Activated T-helper 1 cell treated with anti-CD3 and anti-CD28 coated beads, Interleukin-12 subunit alpha, Interleukin-12 subunit beta, Interleukin-2, Interleukin-4 antibody, amounts not matched to agents 30 ng/mL and 10 ng/mL and 1 ng/mL, durations not matched to agents 14 hours and 24 hours and 36 hours (primary cell): ENCODE results near the gene ARFIP1. TPM values are rescaled to one million over a fixed set of nuclear protein-coding genes. Genes with fewer than 3 reads are reported as not detected.

Experiments used
- DNase-seq: peaks from one replicate; pipeline ENCODE4 v3.0.0; 2021; ENCODE audit warnings: low spot score
- H3K27ac Mint-ChIP-seq: one replicate; pipeline ENCODE4 v1.8.0; 2021; ENCODE audit warnings: mild to moderate bottlenecking, mixed read lengths
- H3K27me3 Mint-ChIP-seq: one replicate; pipeline ENCODE4 v1.8.0; 2022; ENCODE audit warnings: mild to moderate bottlenecking, moderate library complexity, mixed read lengths; ENCODE audit not compliant: insufficient read depth
- H3K36me3 Mint-ChIP-seq: one replicate; pipeline ENCODE4 v1.8.0; 2021; ENCODE audit warnings: low read depth, mixed read lengths
- H3K4me1 Mint-ChIP-seq: one replicate; pipeline ENCODE4 v1.8.0; 2021; ENCODE audit warnings: low read depth, mixed read lengths
- H3K4me3 Mint-ChIP-seq: one replicate; pipeline ENCODE4 v1.8.0; 2021; ENCODE audit warnings: mild to moderate bottlenecking, moderate library complexity, mixed read lengths
- H3K9me3 Mint-ChIP-seq: one replicate; pipeline ENCODE4 v1.8.0; 2021; ENCODE audit warnings: mixed read lengths
- intact Hi-C: fragments of 100-400 bp; cut with micrococcal nuclease; formaldehyde crosslinking; loops from one replicate; pipeline ENCODE4 v1.15.1; 2024
- total RNA-seq: library from RNA; stranded (reverse); gene quantifications from 2 replicates; pipeline ENCODE4 v1.2.3, GENCODE V29; 2022

The ARFIP1 gene
- total RNA-seq, 1 donor from 2014 or later: 18.6 TPM

- Mint-ChIP-seq H3K4me3 (no peak overlapping the region), H3K9me3 (no peaks in the 10 kb centered on the region), H3K36me3 (no peaks in the 10 kb centered on the region), H3K27me3 (peaks cover 13% of the 10 kb centered on the region), H3K27ac (no peak overlapping the region), H3K4me1 (peaks cover 12% of the 10 kb centered on the region)
- intact Hi-C loops: no loop called here
- no peak for DNase-seq
Measured at GRCh38 chr4:152771741-152772533, 7.8 kb upstream of the ARFIP1 start.

- intact Hi-C loops: no loop called here
- H3K27me3 Mint-ChIP-seq: peaks cover 27% of the 10 kb centered on the region
- DNase-seq: no peak
- peaks cover 17% of the 10 kb centered on the region for H3K4me1 Mint-ChIP-seq
- no peaks in the 10 kb centered on the region for H3K36me3 Mint-ChIP-seq
- H3K27ac Mint-ChIP-seq: no peak overlapping the region
- no peak overlapping the region for H3K4me3 Mint-ChIP-seq
- H3K9me3 Mint-ChIP-seq: no peaks in the 10 kb centered on the region
Measured at GRCh38 chr4:152773339-152773738, 6.4 kb upstream of the ARFIP1 start.

GRCh38 chr4:152773953-152774352, 5.8 kb upstream of the ARFIP1 start:
- H3K27me3 Mint-ChIP-seq: peaks cover 28% of the 10 kb centered on the region
- H3K9me3 Mint-ChIP-seq: no peaks in the 10 kb centered on the region
- H3K27ac Mint-ChIP-seq: no peak overlapping the region
- no peak overlapping the region for H3K4me3 Mint-ChIP-seq
- H3K4me1 Mint-ChIP-seq: peaks cover 23% of the 10 kb centered on the region
- intact Hi-C loops: no loop called here
- H3K36me3 Mint-ChIP-seq: no peaks in the 10 kb centered on the region
- no peak for DNase-seq

GRCh38 chr4:152776352-152776751, 3.4 kb upstream of the ARFIP1 start:
- H3K4me3 Mint-ChIP-seq: no peak overlapping the region
- no peaks in the 10 kb centered on the region for H3K36me3 Mint-ChIP-seq
- no peak overlapping the region for H3K27ac Mint-ChIP-seq
- intact Hi-C loops: no loop called here
- peaks cover 28% of the 10 kb centered on the region for H3K27me3 Mint-ChIP-seq
- DNase-seq: no peak
- H3K9me3 Mint-ChIP-seq: no peaks in the 10 kb centered on the region
- peaks cover 38% of the 10 kb centered on the region for H3K4me1 Mint-ChIP-seq

GRCh38 chr4:152777488-152777887, 2.3 kb upstream of the ARFIP1 start:
- H3K27me3 Mint-ChIP-seq: peaks cover 28% of the 10 kb centered on the region
- intact Hi-C loops: no loop called here
- no peak for DNase-seq
- peaks cover 42% of the 10 kb centered on the region for H3K4me1 Mint-ChIP-seq
- H3K4me3 Mint-ChIP-seq: no peak overlapping the region
- no peak overlapping the region for H3K27ac Mint-ChIP-seq
- no peaks in the 10 kb centered on the region for H3K36me3 Mint-ChIP-seq
- H3K9me3 Mint-ChIP-seq: no peaks in the 10 kb centered on the region

- peak; percentile 8 for DNase-seq
- Mint-ChIP-seq H3K4me1 (peaks cover 44% of the 10 kb centered on the region), H3K4me3 (peak overlapping the region; percentile 99), H3K9me3 (no peaks in the 10 kb centered on the region), H3K36me3 (peaks cover 2% of the 10 kb centered on the region), H3K27me3 (peaks cover 28% of the 10 kb centered on the region), H3K27ac (peak overlapping the region; percentile 94)
- intact Hi-C loops: loop anchor here (1.0 to 2.0 kb wide), 9 partner anchors 28 to 1680 kb away; partner anchors contain the start of genes FBXW7, FHDC1, GATB and RPS3A
Measured at GRCh38 chr4:152778656-152779512, 870 bp upstream of the ARFIP1 start.

GRCh38 chr4:152780267-152780778, 569 bp downstream of the ARFIP1 start:
- Mint-ChIP-seq H3K36me3 (peaks cover 2% of the 10 kb centered on the region), H3K4me3 (peak overlapping the region; percentile 99), H3K4me1 (peaks cover 44% of the 10 kb centered on the region), H3K27me3 (peaks cover 25% of the 10 kb centered on the region), H3K9me3 (no peaks in the 10 kb centered on the region), H3K27ac (peak overlapping the region; percentile 94)
- DNase-seq: no peak
- intact Hi-C loops: loop anchor here (1.0 to 5.0 kb wide), 3 partner anchors 66 to 469 kb away; no protein-coding TSS in a partner anchor

- Mint-ChIP-seq H3K4me3 (no peak overlapping the region), H3K4me1 (peaks cover 42% of the 10 kb centered on the region), H3K27me3 (no peaks in the 10 kb centered on the region), H3K36me3 (peaks cover 9% of the 10 kb centered on the region), H3K27ac (no peak overlapping the region), H3K9me3 (no peaks in the 10 kb centered on the region)
- intact Hi-C loops: loop anchor here (5.0 kb wide), 1 partner anchor 87 kb away; no protein-coding TSS in a partner anchor
- no peak for DNase-seq
Measured at GRCh38 chr4:152784490-152785350, 5.0 kb downstream of the ARFIP1 start.

- Mint-ChIP-seq H3K4me3 (peak overlapping the region; percentile 50), H3K36me3 (peaks cover 11% of the 10 kb centered on the region), H3K4me1 (peaks cover 35% of the 10 kb centered on the region), H3K27me3 (no peaks in the 10 kb centered on the region), H3K27ac (peak overlapping the region; percentile 45), H3K9me3 (no peaks in the 10 kb centered on the region)
- intact Hi-C loops: no loop called here
- no peak for DNase-seq
Measured at GRCh38 chr4:152785639-152786615, 6.2 kb downstream of the ARFIP1 start.

GRCh38 chr4:152786627-152787026, 6.9 kb downstream of the ARFIP1 start:
- H3K4me1 Mint-ChIP-seq: peaks cover 32% of the 10 kb centered on the region
- peaks cover 11% of the 10 kb centered on the region for H3K36me3 Mint-ChIP-seq
- H3K27me3 Mint-ChIP-seq: no peaks in the 10 kb centered on the region
- H3K27ac Mint-ChIP-seq: peak overlapping the region; percentile 45
- no peaks in the 10 kb centered on the region for H3K9me3 Mint-ChIP-seq
- H3K4me3 Mint-ChIP-seq: peak overlapping the region; percentile 50
- DNase-seq: no peak
- intact Hi-C loops: no loop called here

- no peaks in the 10 kb centered on the region for H3K27me3 Mint-ChIP-seq
- peaks cover 5% of the 10 kb centered on the region for H3K4me1 Mint-ChIP-seq
- no peak for DNase-seq
- intact Hi-C loops: no loop called here
- H3K4me3 Mint-ChIP-seq: no peak overlapping the region
- no peak overlapping the region for H3K27ac Mint-ChIP-seq
- peaks cover 10% of the 10 kb centered on the region for H3K36me3 Mint-ChIP-seq
- H3K9me3 Mint-ChIP-seq: no peaks in the 10 kb centered on the region
Measured at GRCh38 chr4:152795891-152796290, 16.1 kb downstream of the ARFIP1 start.
